ENCODE data around the gene FILIP1L.

DNA sequence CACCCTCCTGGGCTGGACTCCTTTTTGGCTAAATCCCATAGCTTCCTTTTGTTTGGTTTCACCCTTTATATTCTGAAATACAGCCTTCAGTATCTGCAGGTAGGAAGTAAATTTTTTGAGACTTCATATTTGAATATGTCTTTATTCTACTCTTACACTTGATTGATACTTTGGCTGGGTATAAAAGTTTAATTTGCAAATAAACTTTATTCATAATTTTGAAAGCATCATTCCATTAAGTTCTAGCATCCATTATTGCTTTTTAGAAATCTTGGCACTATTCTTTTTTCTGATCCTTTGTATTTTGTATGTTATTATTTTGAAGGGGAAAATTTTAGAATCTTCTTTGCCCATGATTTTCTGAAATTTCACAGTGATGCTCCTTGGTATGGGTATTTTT, 41.3 kb upstream of the FILIP1L start:
- TF ChIP-seq, protein P1, sequence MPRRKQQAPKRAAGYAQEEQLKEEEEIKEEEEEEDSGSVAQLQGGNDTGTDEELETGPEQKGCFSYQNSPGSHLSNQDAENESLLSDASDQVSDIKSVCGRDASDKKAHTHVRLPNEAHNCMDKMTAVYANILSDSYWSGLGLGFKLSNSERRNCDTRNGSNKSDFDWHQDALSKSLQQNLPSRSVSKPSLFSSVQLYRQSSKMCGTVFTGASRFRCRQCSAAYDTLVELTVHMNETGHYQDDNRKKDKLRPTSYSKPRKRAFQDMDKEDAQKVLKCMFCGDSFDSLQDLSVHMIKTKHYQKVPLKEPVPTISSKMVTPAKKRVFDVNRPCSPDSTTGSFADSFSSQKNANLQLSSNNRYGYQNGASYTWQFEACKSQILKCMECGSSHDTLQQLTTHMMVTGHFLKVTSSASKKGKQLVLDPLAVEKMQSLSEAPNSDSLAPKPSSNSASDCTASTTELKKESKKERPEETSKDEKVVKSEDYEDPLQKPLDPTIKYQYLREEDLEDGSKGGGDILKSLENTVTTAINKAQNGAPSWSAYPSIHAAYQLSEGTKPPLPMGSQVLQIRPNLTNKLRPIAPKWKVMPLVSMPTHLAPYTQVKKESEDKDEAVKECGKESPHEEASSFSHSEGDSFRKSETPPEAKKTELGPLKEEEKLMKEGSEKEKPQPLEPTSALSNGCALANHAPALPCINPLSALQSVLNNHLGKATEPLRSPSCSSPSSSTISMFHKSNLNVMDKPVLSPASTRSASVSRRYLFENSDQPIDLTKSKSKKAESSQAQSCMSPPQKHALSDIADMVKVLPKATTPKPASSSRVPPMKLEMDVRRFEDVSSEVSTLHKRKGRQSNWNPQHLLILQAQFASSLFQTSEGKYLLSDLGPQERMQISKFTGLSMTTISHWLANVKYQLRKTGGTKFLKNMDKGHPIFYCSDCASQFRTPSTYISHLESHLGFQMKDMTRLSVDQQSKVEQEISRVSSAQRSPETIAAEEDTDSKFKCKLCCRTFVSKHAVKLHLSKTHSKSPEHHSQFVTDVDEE (CRISPR knock-in tag; IDR thresholded peaks at IDR 0.05) = no peak
- TF ChIP-seq OSR1 (CRISPR knock-in tag; IDR thresholded peaks at IDR 0.05) (no peak), RARB (CRISPR knock-in tag; IDR thresholded peaks at IDR 0.05) (no peak), TOX (CRISPR knock-in tag; IDR thresholded peaks at IDR 0.05; ENCODE audit: borderline replicate concordance) (no peak), PPARA (CRISPR knock-in tag; IDR thresholded peaks at IDR 0.05; ENCODE audit: borderline replicate concordance) (no peak), SNAI2 (CRISPR knock-in tag; IDR thresholded peaks at IDR 0.05) (no peak), ZNF8 (CRISPR knock-in tag; IDR thresholded peaks at IDR 0.05) (no peak), ISL1 (CRISPR knock-in tag; IDR thresholded peaks at IDR 0.05) (no peak), ZNF565 (CRISPR knock-in tag; conservative IDR thresholded peaks at IDR 0.05; ENCODE audit: low read depth) (no peak)
- TF ChIP-seq, protein P2, sequence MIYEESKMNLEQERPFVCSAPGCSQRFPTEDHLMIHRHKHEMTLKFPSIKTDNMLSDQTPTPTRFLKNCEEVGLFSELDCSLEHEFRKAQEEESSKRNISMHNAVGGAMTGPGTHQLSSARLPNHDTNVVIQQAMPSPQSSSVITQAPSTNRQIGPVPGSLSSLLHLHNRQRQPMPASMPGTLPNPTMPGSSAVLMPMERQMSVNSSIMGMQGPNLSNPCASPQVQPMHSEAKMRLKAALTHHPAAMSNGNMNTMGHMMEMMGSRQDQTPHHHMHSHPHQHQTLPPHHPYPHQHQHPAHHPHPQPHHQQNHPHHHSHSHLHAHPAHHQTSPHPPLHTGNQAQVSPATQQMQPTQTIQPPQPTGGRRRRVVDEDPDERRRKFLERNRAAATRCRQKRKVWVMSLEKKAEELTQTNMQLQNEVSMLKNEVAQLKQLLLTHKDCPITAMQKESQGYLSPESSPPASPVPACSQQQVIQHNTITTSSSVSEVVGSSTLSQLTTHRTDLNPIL (CRISPR knock-in tag; IDR thresholded peaks at IDR 0.05; ENCODE audit: low read depth) = no peak
- TF ChIP-seq, protein P3, sequence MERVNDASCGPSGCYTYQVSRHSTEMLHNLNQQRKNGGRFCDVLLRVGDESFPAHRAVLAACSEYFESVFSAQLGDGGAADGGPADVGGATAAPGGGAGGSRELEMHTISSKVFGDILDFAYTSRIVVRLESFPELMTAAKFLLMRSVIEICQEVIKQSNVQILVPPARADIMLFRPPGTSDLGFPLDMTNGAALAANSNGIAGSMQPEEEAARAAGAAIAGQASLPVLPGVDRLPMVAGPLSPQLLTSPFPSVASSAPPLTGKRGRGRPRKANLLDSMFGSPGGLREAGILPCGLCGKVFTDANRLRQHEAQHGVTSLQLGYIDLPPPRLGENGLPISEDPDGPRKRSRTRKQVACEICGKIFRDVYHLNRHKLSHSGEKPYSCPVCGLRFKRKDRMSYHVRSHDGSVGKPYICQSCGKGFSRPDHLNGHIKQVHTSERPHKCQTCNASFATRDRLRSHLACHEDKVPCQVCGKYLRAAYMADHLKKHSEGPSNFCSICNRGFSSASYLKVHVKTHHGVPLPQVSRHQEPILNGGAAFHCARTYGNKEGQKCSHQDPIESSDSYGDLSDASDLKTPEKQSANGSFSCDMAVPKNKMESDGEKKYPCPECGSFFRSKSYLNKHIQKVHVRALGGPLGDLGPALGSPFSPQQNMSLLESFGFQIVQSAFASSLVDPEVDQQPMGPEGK (CRISPR knock-in tag; IDR thresholded peaks at IDR 0.05; ENCODE audit: borderline replicate concordance) = no peak
- TF ChIP-seq, protein P4, sequence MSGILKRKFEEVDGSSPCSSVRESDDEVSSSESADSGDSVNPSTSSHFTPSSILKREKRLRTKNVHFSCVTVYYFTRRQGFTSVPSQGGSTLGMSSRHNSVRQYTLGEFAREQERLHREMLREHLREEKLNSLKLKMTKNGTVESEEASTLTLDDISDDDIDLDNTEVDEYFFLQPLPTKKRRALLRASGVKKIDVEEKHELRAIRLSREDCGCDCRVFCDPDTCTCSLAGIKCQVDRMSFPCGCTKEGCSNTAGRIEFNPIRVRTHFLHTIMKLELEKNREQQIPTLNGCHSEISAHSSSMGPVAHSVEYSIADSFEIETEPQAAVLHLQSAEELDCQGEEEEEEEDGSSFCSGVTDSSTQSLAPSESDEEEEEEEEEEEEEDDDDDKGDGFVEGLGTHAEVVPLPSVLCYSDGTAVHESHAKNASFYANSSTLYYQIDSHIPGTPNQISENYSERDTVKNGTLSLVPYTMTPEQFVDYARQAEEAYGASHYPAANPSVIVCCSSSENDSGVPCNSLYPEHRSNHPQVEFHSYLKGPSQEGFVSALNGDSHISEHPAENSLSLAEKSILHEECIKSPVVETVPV (CRISPR knock-in tag; IDR thresholded peaks at IDR 0.05) = no peak
- TF ChIP-seq, protein P5, sequence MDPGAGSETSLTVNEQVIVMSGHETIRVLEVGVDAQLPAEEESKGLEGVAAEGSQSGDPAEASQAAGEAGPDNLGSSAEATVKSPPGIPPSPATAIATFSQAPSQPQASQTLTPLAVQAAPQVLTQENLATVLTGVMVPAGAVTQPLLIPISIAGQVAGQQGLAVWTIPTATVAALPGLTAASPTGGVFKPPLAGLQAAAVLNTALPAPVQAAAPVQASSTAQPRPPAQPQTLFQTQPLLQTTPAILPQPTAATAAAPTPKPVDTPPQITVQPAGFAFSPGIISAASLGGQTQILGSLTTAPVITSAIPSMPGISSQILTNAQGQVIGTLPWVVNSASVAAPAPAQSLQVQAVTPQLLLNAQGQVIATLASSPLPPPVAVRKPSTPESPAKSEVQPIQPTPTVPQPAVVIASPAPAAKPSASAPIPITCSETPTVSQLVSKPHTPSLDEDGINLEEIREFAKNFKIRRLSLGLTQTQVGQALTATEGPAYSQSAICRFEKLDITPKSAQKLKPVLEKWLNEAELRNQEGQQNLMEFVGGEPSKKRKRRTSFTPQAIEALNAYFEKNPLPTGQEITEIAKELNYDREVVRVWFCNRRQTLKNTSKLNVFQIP (CRISPR knock-in tag; IDR thresholded peaks at IDR 0.05; ENCODE audit: borderline replicate concordance, low read depth) = no peak
